Measurements from ENCODE around the gene SF1. TPM values are rescaled to one million over a fixed set of nuclear protein-coding genes. Genes with fewer than 3 reads are reported as not detected.

SF1 gene
- total and polyA plus RNA-seq, 10 donors, result 54.2 to 585 (median 443) TPM

DNA sequence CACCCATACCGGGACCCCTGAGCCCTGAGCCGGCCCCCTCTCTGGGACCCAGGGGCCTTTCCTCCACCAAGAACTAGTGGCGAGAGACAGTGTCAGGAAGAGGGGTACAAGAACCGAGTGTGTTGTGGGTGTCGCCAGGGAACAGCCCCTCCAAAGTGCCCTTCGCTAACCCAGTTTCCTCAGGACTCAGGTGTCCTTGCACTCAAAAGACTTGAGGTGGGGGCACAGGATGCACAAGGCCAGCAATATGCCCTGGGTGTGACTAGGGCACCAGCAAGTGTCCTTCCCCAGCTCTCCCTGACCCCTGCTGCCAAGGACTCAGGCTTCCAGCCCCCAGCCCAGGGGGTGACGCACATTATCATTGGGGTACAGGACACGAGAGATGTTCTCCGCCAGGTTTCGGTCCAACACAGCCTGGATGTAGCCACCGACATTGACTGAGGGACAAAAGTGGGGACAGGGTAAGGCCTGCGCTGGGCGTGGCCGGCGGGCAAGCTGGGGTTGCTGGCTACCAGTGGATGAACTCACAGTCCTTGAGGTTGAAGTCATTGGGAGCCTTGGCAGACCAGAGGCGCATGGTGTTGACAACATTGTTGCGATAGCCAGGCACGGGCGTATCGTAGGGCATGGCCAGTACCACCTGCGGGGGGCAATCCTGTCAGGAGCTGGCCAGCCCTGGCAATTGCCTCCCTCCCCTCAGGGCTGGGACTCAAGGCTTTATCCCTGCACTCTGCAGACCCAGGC, 23.3 kb downstream of the SF1 start:
- peak; percentile 67 for DNase-seq
- Histone ChIP-seq H3K27me3 (replicated peaks in 1 of 7) (no peaks in the 10 kb centered on the region), H3K27ac (no peak overlapping the region), H3K4me1 (peaks cover 3 to 48% (median 17%) of the 10 kb centered on the region in 6 donors), H3K4me3 (no peak overlapping the region), H3K9me3 (no peaks in the 10 kb centered on the region), H3K36me3 (peaks cover 0 to 50% (median 0%) of the 10 kb centered on the region in 6 donors)
- WGBS, 5 donors, result 87 to 96% (median 90%) methylated on average over 19 to 21 of the region's 21 CpGs
- intact Hi-C loops (cut with DNase I; ENCODE audit: low total_unique reads), result no loop called here
- TF ChIP-seq POLR2AphosphoS5 (IDR thresholded peaks at IDR 0.05), result no peak
- no peak for TF ChIP-seq POLR2A (IDR thresholded peaks at IDR 0.05)
- TF ChIP-seq, protein P1, sequence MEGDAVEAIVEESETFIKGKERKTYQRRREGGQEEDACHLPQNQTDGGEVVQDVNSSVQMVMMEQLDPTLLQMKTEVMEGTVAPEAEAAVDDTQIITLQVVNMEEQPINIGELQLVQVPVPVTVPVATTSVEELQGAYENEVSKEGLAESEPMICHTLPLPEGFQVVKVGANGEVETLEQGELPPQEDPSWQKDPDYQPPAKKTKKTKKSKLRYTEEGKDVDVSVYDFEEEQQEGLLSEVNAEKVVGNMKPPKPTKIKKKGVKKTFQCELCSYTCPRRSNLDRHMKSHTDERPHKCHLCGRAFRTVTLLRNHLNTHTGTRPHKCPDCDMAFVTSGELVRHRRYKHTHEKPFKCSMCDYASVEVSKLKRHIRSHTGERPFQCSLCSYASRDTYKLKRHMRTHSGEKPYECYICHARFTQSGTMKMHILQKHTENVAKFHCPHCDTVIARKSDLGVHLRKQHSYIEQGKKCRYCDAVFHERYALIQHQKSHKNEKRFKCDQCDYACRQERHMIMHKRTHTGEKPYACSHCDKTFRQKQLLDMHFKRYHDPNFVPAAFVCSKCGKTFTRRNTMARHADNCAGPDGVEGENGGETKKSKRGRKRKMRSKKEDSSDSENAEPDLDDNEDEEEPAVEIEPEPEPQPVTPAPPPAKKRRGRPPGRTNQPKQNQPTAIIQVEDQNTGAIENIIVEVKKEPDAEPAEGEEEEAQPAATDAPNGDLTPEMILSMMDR (IDR thresholded peaks at IDR 0.05 in 8 of 11, conservative IDR thresholded peaks at IDR 0.05 in 3 of 11), result no peak

- no peak overlapping the region for H3K27ac ChIP-seq
- intact Hi-C loops (cut with DNase I; ENCODE audit: low total_unique reads), result no loop called here
- H3K27me3 ChIP-seq (replicated peaks in 1 of 7), result no peaks in the 10 kb centered on the region
- H3K36me3 ChIP-seq, result peaks cover 0 to 47% (median 0%) of the 10 kb centered on the region in 6 donors
- 91 to 95% (median 94%) methylated on average over 23 to 26 of the region's 26 CpGs for WGBS, 5 donors
- peak; percentile 57 for DNase-seq
- H3K4me1 ChIP-seq, result peaks cover 0 to 48% (median 9%) of the 10 kb centered on the region in 6 donors
- no peak overlapping the region for H3K4me3 ChIP-seq
- TF ChIP-seq POLR2A (IDR thresholded peaks at IDR 0.05) (no peak), POLR2AphosphoS5 (IDR thresholded peaks at IDR 0.05) (no peak)
- TF ChIP-seq, protein P1 (IDR thresholded peaks at IDR 0.05 in 8 of 11, conservative IDR thresholded peaks at IDR 0.05 in 3 of 11), result no peak
- no peaks in the 10 kb centered on the region for H3K9me3 ChIP-seq
Observed at GRCh38 chr11:64754124-64754918, 24.0 kb downstream of the SF1 start.

- Histone ChIP-seq H3K27me3 (replicated peaks in 1 of 7) (no peaks in the 10 kb centered on the region), H3K4me3 (no peak overlapping the region), H3K27ac (no peak overlapping the region), H3K4me1 (peaks cover 0 to 48% (median 6%) of the 10 kb centered on the region in 6 donors), H3K9me3 (no peaks in the 10 kb centered on the region), H3K36me3 (peaks cover 0 to 47% (median 0%) of the 10 kb centered on the region in 6 donors)
- TF ChIP-seq POLR2AphosphoS5 (IDR thresholded peaks at IDR 0.05) (no peak), POLR2A (IDR thresholded peaks at IDR 0.05) (no peak)
- TF ChIP-seq, protein P1 (IDR thresholded peaks at IDR 0.05 in 8 of 11, conservative IDR thresholded peaks at IDR 0.05 in 3 of 11), result no peak
- 93 to 96% (median 95%) methylated on average over 34 to 43 of the region's 43 CpGs for WGBS, 5 donors
- peak; percentile 76 for DNase-seq
- intact Hi-C loops (cut with DNase I; ENCODE audit: low total_unique reads), result no loop called here
Observed at GRCh38 chr11:64753380-64754123, 24.8 kb downstream of the SF1 start.
